Putamen (tissue), 1 donor: ENCODE results near the gene DLGAP1.
"Not testable (repeated sequence)": the region's sequence is repeated elsewhere in the genome, so short reads cannot be mapped to it uniquely, and the experiment has no call there.

ENCODE experiments used
- DNase-seq: peaks from one replicate; pipeline ENCODE4 v3.0.0-alpha.2; 2016; ENCODE audit warnings: low spot score

Gene DLGAP1

DNA sequence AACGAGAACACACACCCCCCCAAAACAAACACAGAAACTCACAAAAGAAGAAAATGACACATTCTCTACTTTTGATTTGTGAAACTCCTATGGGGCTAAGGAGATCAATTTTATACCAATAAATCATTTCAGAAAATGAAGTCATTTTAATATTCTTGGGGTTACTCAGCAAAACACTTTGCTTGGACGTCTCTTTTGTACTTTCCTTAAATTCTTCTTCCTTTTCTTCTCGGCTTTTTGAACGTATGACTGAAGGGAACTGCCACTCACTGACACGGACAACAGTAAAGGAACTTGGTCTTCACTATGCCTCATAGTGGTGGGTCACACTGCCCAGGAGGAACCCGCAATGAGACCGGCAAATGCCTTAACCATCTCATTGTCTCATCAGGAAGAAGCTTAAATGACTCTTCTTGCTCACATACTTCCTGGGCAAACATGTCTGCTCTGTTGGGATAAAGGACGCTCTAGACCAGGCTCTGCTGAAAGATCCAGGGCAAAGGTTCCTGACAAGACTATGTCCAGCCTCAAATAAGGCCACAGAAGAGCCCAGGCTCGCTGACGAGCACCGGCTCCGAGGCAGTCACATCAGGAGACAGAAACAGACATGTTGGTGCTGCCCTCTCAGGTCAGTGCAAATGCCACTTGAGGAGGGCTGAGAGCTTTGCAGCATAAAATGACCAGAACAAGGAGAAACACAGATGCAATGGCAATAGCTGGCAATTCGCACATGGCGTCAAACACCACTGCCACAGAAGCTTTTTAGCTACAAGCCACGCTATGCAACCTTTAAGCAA lies 799.7 kb downstream of the DLGAP1 start:
- DNase-seq: no peak

DNA sequence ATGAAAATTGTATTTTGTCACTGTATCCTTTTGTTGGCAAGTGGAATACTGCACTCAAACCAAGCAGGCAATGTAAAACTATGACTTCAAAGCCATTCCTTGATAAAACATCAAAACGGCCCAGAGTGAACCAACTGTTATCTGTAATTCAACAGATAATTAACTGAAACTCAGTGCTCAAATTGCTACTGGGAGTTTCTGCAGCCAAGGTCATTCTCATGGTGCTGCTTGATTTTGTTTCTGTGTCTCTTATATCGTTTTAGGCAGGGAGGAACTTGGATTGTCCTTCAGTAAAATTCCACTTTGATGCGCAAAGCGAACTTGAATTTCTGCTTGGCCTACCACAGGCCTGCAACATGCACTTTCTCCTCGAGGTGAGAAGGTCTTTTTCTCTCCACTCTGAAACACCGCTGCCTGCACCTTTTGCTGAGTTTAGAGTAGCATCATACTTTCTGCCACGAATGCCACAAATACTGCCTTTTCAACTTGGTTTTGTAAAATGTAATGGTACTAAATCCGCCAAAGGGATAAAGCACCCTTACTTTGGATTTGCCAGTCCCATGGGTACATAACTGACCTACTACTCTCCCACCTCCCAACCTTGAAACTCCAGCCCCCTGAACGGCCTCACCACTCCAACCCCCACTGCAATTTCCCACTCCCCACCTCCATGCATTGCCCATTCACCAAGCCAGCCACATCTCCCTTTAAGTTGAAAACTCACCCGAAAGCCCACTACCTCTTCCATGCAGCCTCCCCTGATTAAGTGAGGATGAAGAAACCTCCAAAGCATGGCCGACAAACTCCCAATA lies 800.5 kb downstream of the DLGAP1 start:
- DNase-seq: no peak

DNA sequence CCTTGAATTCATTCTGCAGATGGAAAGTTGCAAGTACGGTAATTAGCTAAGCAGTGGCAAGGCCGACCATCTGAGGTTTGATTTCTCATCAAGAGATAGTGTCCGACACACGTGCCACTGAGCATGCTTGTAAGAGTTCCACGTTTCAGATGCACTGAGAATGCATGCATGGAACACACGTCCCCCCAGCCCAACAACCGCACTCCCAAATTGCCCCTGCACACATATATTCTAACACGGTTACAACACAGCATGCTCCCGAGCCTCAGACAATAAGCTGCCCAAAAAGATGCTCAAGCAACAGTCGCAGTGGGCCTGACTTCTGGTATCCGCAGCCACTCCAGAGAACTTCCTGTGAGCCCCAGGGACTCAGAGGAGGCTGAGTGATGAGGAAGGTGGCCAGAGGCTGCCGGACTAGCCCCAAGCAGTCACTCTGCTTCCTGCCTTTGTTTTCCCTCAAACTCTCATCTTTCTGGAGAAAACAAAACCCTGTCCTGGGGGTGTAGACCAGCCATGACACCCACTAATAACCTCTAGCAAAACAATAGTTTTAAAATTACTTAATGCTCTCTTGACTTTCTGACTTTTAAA lies 801.2 kb downstream of the DLGAP1 start:
- no peak for DNase-seq

DNA sequence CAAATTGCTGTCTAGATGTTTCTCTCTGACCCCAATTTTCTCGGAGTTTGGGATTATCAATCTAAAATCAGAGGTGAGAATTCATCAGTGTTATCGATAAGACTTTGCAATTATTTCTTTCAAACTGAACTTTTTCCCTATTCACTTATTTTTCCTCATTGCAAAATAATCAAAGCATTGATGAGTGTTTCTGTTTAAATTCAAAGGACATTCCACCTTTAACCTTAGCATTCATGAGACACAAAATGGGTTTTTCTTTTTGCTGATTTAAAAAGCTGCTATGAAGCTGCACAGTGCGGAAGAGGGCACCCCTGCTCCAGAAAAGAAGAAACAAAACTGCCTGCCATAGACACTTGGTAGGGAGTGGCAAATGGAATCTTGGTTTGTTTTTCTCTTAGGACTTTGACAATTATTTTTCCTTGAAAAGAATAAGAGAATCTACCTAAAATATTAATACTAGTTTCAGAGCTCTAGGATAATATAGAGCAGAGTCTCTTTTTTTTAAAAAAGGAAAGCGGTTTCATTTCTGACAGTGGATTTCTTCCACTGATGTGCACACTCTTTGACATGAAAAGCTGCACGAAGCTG lies 801.8 kb downstream of the DLGAP1 start:
- DNase-seq: no peak

DNA sequence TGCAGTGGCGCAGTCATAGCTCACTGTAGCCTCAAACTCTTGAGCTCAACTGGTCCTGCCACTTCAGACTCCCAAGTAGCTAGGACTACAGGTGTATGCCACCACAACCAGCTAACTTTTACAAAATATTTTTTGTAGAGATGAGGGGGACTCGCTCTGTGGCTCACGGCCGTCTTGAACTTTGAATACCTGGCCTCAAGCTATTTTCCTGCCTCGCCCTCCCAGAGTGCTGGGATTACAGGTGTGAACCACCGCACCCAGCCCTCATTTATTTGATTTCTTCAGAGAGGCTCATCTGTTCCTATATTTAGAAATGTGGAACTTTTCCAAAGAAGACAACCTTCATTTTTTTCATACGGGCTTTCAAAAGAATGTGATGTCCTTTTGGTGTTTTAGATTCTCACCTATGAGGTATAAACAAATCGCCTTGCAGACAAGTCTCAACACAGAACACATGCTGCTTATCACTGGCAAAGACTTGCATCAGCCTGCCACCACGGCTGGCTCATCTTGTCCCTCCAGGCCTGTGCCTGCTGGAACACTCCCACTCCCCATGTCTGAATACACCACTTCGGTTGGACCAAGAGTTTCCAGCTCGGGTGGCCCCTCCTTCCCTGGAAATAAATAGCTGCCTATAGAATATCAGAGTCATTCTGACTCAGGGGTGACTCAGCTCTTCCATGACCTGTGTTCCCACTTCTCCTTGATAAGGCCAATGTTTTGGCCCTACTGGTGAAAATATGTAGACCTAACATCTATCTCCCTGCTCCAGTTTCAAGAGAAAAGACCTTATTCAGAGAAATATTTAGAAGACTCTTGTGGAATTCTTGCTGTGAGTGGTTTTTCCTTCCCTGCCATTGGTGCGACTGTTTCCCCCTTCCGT lies 802.5 kb downstream of the DLGAP1 start:
- no peak for DNase-seq

DNA sequence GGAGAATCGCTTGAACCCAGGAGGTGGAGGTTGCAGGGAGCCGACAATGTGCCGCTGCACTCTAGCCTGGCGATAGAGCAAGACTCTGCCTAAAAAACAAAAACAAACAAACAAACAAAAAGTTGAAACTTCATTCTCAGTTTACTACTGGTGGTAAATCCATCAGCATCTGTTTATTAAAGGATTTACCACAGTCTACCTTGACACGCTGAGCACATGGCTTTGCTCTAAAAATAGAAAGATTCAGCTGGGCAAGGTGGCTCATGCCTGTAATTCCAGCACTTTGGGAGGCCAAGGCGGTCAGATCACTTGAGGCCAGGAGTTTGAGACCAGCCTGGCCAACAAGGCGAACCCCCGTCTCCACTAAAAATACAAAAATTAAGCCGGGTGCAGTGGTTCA lies 803.8 kb downstream of the DLGAP1 start:
- DNase-seq: no peak

DNA sequence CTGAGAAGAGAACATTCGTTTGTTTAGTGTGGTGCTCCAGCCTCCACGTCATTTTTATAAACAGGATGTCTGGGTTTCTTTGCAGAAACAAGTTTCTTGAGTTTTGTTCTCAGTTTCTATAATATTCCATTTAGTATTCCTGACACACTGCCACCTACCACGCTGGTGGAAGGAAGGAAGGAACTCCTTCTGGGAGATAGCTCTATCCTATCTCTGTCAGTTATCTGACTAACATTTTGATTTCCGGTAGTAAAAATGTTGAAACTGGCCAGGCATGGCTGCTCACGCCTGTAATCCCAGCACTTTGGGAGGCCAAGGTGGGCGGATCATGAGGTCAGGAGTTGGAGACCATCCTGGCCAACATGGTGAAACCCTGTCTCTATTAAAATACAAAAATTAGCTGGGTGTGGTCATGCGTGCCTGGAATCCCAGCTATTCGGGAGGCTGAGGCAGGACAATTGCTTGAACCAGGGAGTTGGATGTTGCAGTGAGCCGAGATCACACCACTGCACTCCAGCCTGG lies 804.5 kb downstream of the DLGAP1 start:
- DNase-seq: not testable (repeated sequence)

DNA sequence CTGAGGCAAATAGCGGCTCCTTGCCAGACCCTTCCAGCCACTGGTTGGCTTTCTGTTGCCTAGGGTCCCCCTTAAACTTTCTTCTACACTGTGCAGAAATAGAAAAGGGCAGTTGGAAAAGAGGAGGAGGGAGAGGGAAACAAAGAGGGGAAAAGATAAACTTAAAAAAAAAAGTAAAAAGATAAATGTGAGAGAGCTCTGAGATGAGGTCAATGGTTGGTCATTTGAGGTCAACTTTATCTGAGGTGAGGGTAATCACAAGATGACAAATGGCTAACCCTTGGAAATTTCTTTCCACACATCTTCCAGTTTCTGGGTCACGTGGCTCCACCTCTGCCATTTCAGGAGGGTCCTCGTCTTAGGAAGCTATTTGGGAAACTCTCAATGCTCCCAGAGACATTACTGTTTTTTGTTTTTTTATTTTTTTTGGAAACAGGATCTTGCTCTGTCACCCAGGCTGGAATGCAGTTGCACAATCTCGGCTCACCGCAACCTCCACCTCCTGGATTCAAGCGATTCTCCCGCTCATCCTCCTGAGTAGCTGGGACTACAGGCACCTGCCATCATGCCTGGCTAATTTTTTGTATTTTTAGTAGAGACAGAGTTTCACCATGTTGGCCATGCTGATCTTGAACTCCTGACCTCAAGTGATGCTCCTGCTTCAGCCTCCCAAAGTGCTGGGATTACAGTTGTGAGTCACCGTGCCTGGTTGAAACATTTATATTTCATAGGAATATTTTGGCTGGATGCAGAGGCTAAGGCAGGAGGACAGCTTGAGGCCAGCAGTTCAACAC lies 805.3 kb downstream of the DLGAP1 start:
- no peak for DNase-seq

DNA sequence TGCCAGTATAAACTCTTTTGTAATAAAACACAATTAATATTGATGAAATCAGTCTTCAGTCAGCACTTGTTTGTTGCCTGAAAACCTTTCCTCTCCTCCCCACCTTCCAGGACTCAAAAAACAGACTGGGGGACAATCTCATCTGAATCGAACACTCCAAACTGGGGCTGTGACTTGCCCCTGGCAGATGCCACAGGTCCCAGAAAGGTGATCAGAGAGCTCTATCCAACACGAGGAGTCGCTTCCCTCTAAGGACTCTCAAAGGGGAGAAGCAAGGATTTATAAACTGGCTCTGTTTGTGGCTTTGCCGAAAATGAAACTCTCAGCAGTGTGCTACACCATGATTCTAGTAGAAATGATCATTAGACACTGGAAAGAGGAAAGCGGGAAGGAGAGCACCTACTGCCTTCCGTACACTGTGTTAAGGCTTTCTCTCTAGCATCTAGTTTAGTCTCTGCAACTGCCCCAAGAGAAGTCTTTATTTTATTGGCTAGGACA lies 805.9 kb downstream of the DLGAP1 start:
- no peak for DNase-seq

DNA sequence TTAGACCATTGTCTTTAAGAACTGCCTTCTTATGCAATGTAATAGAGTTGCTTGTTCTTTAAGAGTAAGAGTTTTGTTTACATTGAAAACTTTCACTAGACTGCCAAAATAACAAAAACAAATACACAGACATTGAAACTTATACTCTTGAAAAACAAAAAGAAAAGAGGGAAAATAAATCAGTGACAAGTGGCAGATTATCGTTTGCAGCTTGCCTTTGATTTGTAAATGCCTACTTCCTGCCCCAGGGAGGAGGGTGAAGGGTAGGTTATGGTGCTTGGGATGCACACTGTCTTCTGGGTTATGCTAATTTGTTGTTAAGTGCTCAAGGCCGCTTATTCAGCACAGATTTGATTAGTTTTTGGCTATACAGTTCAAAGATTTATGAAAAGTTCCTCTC lies 806.5 kb downstream of the DLGAP1 start:
- DNase-seq: no peak

DNA sequence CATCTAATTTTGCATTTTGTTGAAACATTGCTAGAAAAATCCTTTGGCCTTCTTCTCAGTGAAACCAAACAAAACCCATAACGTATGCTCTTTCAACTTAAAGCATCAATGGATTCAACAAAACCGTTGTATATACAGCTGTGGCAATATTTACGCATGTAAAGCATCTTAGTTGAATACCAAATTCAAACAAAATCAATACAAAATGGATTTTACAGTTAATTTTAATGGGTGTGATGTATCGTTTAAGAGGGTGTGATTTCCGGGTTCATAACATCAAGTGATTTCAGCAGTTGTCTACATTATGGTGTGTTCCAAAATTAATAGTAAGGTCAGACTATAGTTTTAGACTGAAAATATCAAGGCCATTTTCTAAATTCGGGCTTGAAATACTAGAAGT lies 806.9 kb downstream of the DLGAP1 start:
- no peak for DNase-seq

DNA sequence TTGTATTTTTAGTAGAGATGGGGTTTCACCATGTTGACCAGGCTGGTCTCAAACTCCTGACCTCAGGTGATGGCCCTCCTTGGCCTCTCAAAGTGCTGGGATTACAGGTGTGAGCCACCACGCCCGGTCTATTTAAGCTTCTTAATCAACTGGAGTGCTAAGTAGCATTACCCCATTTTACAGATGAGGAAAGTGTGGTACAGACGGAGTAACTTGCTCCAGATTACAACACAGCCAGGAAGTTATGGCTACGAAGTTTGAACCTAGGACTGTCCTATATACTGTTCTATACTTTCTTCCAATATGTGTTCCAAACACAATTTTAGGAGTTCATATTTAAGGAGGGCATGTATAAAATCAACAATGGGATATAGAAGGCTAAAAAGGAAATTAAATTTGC lies 807.5 kb downstream of the DLGAP1 start:
- no peak for DNase-seq

DNA sequence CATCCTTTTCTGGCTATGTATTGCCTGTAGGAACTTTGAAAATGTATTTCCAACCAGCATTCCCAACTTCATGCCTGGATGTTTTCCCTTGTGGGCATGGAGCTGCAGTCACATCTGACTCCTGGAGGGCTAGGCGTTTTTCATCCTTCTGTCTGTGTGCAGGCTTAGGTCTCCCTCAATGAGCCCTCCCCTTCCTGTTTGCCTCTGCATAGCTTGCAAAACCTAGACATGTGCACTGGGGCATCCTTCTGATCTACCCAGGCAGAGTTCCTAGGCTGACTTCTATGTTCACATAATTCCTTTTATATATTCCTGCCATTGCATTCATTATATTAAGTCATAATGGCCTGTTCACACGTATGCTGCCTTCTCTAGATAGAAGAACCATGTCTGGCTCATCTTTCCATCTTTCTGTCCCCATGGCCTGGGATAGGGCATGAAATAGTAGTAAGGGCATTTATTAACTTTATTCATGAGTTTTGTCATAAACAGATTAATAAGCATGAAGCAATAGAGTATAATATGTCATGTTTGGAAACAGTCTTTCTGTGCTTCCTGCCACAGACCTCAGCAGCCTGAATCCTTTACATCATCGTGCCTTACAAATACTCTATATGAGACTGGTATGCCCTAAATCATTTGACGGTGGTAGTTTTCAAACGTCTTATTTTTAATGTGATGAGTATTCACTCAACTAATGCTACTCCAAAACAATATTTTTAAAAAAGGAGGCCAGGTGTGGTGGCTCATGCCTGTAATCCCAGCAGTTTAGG lies 809.5 kb downstream of the DLGAP1 start:
- DNase-seq: no peak

DNA sequence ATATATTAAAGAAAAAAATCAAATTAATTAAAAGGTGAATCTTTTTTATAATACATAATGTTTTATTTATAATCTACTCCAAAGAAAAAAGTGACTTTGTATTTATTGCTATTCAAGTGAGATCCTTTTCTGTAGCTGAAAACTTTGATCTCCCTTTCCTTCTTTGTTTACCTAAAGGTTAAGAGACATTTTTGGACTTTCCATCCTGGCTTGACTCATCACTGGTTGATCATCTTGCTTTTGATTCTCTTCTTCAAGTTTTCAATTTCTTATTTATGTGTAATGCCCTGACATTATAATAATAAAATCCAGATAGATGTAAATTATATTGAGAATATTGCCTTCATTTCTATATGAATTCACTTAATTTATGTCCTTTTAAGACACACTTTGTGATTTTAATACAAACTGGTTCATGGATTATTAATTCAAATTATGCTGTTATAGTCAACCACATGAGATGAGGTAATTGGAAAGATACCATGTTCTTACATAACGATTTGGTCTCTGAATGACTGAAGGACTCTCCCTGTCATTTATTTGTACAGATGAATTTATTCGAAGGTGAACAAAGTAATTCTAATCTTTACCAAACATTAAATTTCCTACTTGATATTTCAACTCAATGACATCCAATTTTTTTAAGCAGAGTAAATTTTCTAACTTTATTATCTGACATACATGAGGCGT lies 820.7 kb downstream of the DLGAP1 start:
- DNase-seq: no peak

DNA sequence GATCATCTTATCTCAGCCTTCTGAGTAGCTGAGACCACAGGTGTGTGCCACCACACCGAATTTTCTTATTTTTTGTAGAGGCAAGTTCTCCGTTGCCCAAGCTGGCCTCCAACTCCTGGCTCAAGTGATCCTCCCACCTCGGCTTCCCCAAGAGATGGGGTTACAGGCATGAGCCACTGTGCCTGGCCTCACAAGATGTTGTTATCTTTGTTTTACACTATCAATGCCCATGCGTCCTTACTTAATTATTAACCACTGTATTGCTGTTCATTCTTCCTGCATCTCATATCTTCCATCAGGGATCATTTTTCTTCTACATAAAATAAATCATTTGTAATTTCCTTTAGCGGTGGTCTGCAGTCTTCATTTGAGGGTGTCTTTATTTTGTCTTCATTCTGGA lies 823.2 kb downstream of the DLGAP1 start:
- DNase-seq: no peak

DNA sequence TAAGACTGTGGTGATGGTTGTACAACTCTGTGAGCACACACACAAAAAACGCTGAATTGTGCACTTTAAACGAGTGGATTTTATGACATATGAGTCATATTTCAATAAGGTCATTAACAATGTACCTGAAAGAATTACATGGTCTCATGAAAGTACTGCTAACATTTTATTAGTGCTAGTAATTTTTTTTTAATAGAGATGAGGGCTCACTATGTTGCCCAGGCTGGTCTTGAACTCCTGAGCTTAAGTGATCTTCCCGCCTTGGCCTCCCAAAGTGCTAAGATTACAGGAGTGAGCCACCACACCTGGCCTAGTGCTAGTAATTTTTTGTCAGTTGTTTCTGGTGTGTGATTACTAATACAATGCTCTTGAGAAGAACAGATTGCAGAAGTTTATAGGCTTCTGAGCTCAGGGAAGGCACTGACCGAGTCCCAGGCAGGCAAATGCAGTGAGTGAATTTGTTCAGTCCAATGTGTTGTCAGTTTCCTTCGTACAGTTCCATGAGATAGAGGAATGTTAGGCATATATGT lies 828.1 kb downstream of the DLGAP1 start:
- DNase-seq: no peak

DNA sequence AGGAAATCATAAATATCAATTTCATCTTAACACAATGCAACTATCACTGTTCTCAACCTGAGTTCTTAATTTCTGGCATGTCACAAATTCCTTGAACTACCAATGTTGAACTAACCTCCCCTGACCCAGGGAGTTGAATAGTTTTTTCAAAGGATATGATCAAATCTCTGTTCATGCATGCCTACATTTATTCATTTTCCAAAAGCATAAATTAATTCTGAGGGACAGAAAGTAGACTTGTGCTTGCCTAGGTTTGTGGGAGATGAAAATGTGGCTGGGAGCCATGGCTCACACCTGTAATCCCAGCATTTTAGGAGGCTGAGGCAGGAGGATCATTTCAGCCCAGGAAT lies 829.4 kb downstream of the DLGAP1 start:
- no peak for DNase-seq

DNA sequence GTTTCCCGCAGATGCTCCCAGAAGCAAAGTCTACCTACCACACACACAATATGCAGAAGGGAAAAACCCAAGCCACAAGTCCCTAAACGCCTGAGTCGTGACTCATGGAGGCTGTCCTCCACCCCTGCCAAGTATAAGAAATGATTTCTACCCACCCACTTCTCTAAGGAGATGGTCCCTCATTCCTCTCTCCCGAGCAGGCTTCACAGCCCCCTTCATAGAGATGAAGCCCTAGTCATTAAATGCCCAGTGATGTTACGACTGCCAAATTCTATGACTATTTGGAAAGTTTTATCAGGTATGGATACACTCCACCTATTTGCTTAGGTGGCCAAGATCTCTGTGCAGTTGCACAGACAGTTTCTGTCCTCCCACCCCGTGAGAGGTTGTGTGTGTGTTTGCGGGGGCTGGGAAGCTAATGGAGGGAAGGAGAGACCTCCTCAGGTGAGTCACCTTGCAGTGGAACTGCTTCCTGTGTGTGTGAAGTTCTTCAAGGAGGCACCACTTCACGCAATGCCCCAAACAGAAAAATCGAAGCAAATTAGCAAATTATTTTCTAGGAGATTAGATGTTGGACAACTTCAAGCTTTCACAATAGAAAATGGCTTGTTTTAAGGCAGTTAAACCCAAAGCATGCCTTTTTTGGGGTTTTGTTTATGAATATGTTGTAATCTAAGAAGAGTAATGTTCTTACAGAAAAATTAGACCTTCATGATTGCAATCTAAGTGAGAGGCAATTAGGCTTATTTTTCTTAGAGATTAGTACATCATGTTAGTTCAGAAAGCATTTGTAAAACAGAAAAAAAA lies 830.0 kb downstream of the DLGAP1 start:
- no peak for DNase-seq
